GM12875 (cell line): Measurements from ENCODE around the gene TUBG1.

Experiments
- H3K4me3 ChIP-seq: one replicate; pipeline ENCODE4 v1.5.1; 2011; ENCODE audit warnings: low read depth, low read length, control low read depth
- TF ChIP-seq, protein P1 (sequence below): IDR thresholded peaks from 2 replicates; pipeline ENCODE4 v1.5.1; 2011; ENCODE audit warnings: low read depth, mild to moderate bottlenecking, control low read depth, inconsistent platforms, low read length, moderate library complexity, borderline replicate concordance; ENCODE audit not compliant: insufficient read depth

The TUBG1 gene

DNA sequence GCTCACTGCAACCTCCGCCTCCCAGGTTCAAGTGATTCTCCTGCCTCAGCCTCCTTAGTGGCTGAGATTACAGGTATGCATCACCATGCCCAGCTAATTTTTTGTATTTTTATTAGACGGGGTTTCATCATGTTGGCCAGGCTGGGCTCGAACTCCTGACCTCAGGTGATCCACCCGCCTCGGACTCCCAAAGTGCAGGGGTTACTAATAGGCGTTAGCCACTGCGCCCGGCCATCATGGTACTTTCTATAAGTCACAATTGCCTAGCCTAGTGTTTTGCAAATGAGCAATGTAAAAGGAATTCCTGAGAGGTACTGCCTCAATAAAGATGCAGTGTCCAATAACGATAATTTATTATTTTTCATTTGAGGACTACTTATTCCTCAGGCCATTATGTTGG lies 18.1 kb upstream of the TUBG1 start:
- TF ChIP-seq, protein P1, sequence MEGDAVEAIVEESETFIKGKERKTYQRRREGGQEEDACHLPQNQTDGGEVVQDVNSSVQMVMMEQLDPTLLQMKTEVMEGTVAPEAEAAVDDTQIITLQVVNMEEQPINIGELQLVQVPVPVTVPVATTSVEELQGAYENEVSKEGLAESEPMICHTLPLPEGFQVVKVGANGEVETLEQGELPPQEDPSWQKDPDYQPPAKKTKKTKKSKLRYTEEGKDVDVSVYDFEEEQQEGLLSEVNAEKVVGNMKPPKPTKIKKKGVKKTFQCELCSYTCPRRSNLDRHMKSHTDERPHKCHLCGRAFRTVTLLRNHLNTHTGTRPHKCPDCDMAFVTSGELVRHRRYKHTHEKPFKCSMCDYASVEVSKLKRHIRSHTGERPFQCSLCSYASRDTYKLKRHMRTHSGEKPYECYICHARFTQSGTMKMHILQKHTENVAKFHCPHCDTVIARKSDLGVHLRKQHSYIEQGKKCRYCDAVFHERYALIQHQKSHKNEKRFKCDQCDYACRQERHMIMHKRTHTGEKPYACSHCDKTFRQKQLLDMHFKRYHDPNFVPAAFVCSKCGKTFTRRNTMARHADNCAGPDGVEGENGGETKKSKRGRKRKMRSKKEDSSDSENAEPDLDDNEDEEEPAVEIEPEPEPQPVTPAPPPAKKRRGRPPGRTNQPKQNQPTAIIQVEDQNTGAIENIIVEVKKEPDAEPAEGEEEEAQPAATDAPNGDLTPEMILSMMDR, result no peak
- H3K4me3 ChIP-seq, result no peak overlapping the region

DNA sequence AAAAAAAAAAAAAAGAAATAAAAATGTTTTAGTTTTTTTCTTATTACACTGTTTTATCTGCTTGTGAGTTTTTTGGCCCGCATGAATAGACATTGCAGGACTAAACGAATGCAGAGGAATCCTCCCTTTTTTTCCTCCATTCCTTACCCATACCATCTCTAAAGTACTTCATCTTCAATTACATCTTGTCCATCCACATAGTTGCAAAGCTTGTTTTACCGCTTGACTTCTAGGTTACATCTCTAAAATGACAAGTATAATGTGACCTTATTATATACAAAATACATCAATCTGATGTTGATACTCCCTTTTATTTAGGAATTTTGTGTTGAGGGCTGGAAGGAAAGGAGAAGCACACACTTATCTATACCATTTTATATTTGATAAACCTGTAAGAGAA lies 13.1 kb upstream of the TUBG1 start:
- TF ChIP-seq, protein P1, result no peak
- H3K4me3 ChIP-seq, result no peak overlapping the region

DNA sequence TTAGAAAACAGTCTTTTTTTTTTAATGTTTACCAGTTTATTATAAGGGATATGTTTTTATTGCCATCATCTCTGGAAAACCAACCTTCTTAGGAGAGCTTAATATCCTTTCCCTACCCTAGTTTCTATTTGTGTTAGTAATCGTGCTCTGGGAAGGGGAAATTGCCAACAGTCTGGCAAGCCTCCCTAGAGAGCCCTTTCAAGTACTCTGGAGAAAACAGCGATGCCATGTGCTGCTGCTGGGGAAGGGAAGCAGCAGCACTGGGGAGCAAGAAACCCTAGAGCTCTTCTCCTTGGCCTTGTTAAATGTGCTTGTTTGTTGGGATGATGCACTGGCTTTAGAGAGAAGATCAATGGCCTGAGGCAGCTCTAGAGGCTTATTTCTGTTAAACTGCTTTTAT lies 10.6 kb upstream of the TUBG1 start:
- TF ChIP-seq, protein P1, result no peak
- H3K4me3 ChIP-seq, result no peak overlapping the region

DNA sequence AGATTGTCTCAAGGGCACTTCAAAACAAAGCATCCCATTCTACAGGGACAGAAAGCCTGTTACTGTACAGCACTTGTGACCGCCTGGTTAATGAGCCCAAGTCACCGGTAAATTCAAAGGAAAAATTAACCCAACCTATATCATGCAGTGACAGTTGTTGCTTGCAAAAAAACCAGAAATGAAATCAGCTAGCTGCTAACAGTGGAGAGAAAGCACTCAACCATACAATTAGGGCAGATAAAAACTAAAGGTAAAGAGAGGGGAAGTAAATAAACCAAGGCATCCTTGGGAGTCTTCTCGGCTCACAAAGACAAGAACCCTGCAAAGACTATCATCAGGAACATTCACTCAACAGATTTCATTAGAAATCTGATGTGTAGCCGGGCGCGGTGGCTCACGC lies 6.2 kb upstream of the TUBG1 start:
- H3K4me3 ChIP-seq, result no peak overlapping the region
- TF ChIP-seq, protein P1, result no peak

DNA sequence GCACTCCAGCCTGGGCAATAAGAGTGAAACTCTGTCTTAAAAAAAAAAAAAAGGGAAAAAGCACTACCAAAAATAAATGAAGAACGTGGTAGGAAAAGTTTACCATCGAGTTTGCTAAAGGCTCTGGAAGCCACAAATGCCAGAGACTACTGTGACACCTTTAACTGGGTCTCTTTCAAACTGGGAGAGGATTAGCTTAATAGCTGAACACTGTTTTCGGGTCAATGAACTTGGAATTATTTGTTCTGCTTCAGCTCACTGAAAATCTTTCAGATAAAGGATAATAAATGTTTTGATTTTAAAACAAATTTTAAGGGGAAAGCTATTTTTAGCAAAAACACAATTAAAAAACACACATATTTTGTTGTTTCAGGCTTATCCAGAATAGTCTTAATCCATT lies 1.7 kb upstream of the TUBG1 start:
- TF ChIP-seq, protein P1, result no peak
- peak overlapping the region; percentile 75 for H3K4me3 ChIP-seq

DNA sequence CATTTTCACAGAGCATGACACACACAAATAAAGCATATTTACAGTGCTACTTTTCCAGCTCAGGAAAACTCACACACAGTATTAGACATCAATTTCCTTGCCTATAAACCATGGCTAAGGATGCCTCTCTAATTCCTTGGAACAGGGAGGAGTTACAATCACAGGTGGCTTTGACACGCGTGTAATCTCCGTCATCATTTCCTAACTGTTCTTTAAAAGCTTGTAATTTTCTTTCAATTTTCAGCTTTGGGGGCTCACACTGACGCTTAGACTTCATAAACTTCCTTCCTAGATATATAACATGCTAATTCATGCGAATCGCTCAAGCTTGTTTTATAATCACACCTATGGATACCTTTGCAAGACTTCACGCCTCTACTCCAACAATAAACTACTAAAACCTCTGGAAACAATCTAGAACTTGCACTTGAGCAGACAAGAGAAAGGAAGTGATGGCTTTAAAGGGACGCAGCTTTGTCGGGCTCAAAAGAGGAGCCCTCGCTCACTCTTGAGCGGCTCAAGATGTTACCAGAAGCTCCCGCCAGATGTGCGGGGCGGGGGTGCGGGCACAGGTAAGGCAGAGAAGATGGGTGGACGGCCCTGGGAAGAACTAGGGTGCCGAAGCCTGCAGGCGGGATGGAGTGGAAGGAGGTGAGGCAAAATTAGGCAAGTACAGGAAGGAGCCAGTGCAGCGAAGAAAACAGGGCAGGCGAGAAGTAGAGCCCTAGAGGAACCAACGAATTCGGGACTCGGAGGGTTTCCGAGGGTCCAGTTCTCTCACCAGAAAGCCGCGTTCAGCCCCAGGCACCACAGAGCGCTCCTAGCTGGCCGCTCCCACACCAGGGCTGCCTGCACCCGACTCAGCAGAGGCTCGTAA lies 940 bp upstream of the TUBG1 start:
- peak overlapping the region; percentile 75 for H3K4me3 ChIP-seq
- TF ChIP-seq, protein P1, result no peak

DNA sequence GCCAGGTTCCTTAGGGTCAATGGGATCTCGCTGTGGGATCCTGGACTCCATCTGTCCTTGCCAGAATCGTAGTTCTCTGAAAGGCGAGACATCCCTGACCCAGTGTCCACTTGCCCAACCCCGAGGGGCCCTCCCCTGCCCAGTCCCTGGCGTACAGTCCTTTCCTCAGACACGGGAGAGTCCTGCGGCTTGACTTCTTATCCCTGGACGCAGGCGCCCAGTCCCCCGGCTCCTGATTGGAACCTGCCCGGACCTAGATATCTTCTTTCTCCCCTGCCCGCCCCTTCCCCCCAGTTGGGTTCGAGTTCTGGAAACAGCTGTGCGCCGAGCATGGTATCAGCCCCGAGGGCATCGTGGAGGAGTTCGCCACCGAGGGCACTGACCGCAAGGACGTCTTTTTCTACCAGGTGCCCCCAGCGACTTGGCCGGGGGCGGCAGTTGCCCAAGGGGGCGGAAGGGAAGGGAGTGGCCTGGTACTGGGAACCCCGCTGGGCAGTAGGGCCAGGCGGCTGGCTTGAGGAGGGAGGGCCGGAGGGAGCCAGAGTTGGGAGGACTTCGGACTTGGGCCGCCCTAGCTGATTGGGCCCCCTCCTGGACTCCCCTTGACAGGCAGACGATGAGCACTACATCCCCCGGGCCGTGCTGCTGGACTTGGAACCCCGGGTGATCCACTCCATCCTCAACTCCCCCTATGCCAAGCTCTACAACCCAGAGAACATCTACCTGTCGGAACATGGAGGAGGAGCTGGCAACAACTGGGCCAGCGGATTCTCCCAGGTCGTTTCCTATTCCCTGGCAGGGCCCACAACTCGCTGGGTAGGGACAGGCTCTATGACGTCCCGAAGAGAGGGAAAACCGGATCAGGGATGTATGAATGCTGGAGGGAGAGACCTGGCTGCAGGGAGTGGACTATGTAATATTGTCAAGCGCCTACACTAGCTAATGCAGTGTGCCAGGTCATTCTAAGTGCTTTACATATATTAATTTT lies 625 bp downstream of the TUBG1 start:
- H3K4me3 ChIP-seq, result peak overlapping the region; percentile 90
